Mucosa of descending colon (tissue), 3 donors: Measurements from ENCODE around the gene SPATS2. TPM values are rescaled to one million over a fixed set of nuclear protein-coding genes. Genes with fewer than 3 reads are reported as not detected.

Source experiments
- ATAC-seq: fragments of 200-7000 bp; cut with Tn5 transposase; one replicate; pipeline ENCODE4 v1.9.1; 2020; ENCODE audit warnings: mild to moderate bottlenecking, moderate library complexity
- DNase-seq, 3 donors: peaks; one replicate each; pipeline ENCODE4 v3.0.0-alpha.2; 2020
- H3K36me3 ChIP-seq: fragments of 200-600 bp; one replicate; pipeline ENCODE4 v1.8.0; 2021; ENCODE audit warnings: low read depth, mild to moderate bottlenecking
- H3K4me1 ChIP-seq: fragments of 200-600 bp; one replicate; pipeline ENCODE4 v1.8.0; 2021; ENCODE audit warnings: low read depth, mild to moderate bottlenecking
- H3K4me3 ChIP-seq: fragments of 200-600 bp; one replicate; pipeline ENCODE4 v1.8.0; 2021; ENCODE audit warnings: mild to moderate bottlenecking
- H3K9me3 ChIP-seq: fragments of 200-600 bp; one replicate; pipeline ENCODE4 v1.8.0; 2021; ENCODE audit warnings: mild to moderate bottlenecking
- CTCF ChIP-seq: fragments of 200-600 bp; IDR thresholded peaks from one replicate; pipeline ENCODE4 v1.8.0; 2022; ENCODE audit warnings: antibody characterized with exemption, mild to moderate bottlenecking
- intact Hi-C, 2 donors: fragments of 100-400 bp; cut with DNase I in 1 of 2; cut with micrococcal nuclease in 1 of 2; formaldehyde crosslinking; loops; one replicate each; pipeline versions ENCODE4 v1.11.0 to v1.11.1; 2022; cut with DNase I, micrococcal nuclease
- total RNA-seq, 3 donors: library from RNA; stranded (reverse); fragmentation: NEBNext Ultra II Directional in 2 of 3; extraction: Animal tissue kit (Norgen Biotek cat#: 25700) in 2 of 3; gene quantifications; one replicate each; pipeline versions ENCODE4 v1.2.1 to v1.2.4, GENCODE V29; 2021 to 2023
- donor health status: DM: no; HTN: no; CAD: no; lungs with moderate emphysema.
- donor health status: DM: no; HTN: no; CAD: no.
- donor health status: DM: no; HTN: yes; CAD: no.

SPATS2 gene
- total RNA-seq, 3 donors from 2014 or later: 15.0 to 19.8 (median 18.3) TPM

GRCh38 chr12:49543914-49544815 is 176.9 kb downstream of the SPATS2 start:
- no peak for ATAC-seq
- Histone ChIP-seq H3K4me3 (no peak overlapping the region), H3K9me3 (no peaks in the 10 kb centered on the region), H3K36me3 (no peaks in the 10 kb centered on the region), H3K4me1 (peaks cover 5% of the 10 kb centered on the region)
- no peak for TF ChIP-seq CTCF
- intact Hi-C loops: no loop called here
- DNase-seq: no peak

- TF ChIP-seq CTCF: no peak
- ATAC-seq (no peak), DNase-seq (no peak)
- Histone ChIP-seq H3K4me1 (peaks cover 3% of the 10 kb centered on the region), H3K4me3 (no peak overlapping the region), H3K9me3 (no peaks in the 10 kb centered on the region), H3K36me3 (no peaks in the 10 kb centered on the region)
- intact Hi-C loops: no loop called here
Observed at GRCh38 chr12:49545815-49546214, 178.6 kb downstream of the SPATS2 start.

- no peaks in the 10 kb centered on the region for H3K36me3 ChIP-seq
- no peak for TF ChIP-seq CTCF
- peaks cover 3% of the 10 kb centered on the region for H3K4me1 ChIP-seq
- intact Hi-C loops: no loop called here
- no peak overlapping the region for H3K4me3 ChIP-seq
- no peaks in the 10 kb centered on the region for H3K9me3 ChIP-seq
- DNase-seq: no peak
- ATAC-seq: no peak
Observed at GRCh38 chr12:49546481-49546880, 179.2 kb downstream of the SPATS2 start.

- H3K4me3 ChIP-seq: no peak overlapping the region
- H3K4me1 ChIP-seq: peaks cover 3% of the 10 kb centered on the region
- intact Hi-C loops: no loop called here
- no peak for ATAC-seq
- no peaks in the 10 kb centered on the region for H3K9me3 ChIP-seq
- no peak for TF ChIP-seq CTCF
- H3K36me3 ChIP-seq: no peaks in the 10 kb centered on the region
- DNase-seq: no peak
Observed at GRCh38 chr12:49547090-49547690, 179.9 kb downstream of the SPATS2 start.

- ATAC-seq (no peak), DNase-seq (no peak)
- Histone ChIP-seq H3K9me3 (no peaks in the 10 kb centered on the region), H3K36me3 (no peaks in the 10 kb centered on the region), H3K4me3 (no peak overlapping the region), H3K4me1 (peaks cover 3% of the 10 kb centered on the region)
- intact Hi-C loops: no loop called here
- TF ChIP-seq CTCF: no peak
Observed at GRCh38 chr12:49548481-49548821, 181.2 kb downstream of the SPATS2 start.
